OCI-LY7 (cell line): Measurements from ENCODE around the gene GRIK1. TPM values are rescaled to one million over a fixed set of nuclear protein-coding genes. Genes with fewer than 3 reads are reported as not detected.

Experiments
- BruUV-seq: library from RNA; stranded (reverse); fragments of 400-500 nt; replicated peaks from 2 replicates; lab custom pipeline; 2021; lab: Mats Ljungman, UMichigan
- CTCF ChIA-PET: fragments of 300-600 bp; sonication (Branson Sonifier 250); formaldehyde crosslinking; loops from one replicate; lab custom pipeline; 2022; ENCODE audit warnings: antibody characterized with exemption; ENCODE audit not compliant: unreplicated experiment; lab: Charles Lee
- POLR2A ChIA-PET: fragments of 300-600 bp; sonication (Branson Sonifier 250); formaldehyde crosslinking; loops from one replicate; lab custom pipeline; 2022; ENCODE audit warnings: antibody characterized with exemption; lab: Charles Lee
- DNase-seq: peaks from one replicate; pipeline ENCODE4 v3.0.0-alpha.2; 2015; ENCODE audit warnings: low spot score
- H2AFZ ChIP-seq: fragments of 200-600 bp; sonication (generic), shearing (Covaris generic); 2 replicates; pipeline ENCODE4 v1.6.1; 2014; ENCODE audit warnings: mild to moderate bottlenecking, antibody characterized with exemption, low read length, moderate library complexity
- H3K27ac ChIP-seq: fragments of 200-600 bp; sonication (generic); 2 replicates; pipeline ENCODE4 v1.5.1; 2014; ENCODE audit warnings: mixed run types, low read depth, mild to moderate bottlenecking, moderate library complexity, low read length, inconsistent platforms; ENCODE audit not compliant: poor library complexity, severe bottlenecking
- H3K36me3 ChIP-seq: fragments of 200-600 bp; sonication (generic); 2 replicates; pipeline ENCODE4 v1.6.1; 2014; ENCODE audit warnings: mild to moderate bottlenecking, antibody characterized with exemption, low read length, moderate library complexity, mixed read lengths; ENCODE audit not compliant: insufficient read depth
- H3K4me1 ChIP-seq: fragments of 200-600 bp; sonication (generic); 2 replicates; pipeline ENCODE4 v1.5.1; 2014; ENCODE audit warnings: mild to moderate bottlenecking, low read length; ENCODE audit not compliant: insufficient read depth, poor library complexity, severe bottlenecking
- H3K4me2 ChIP-seq: fragments of 200-600 bp; sonication (generic); 2 replicates; pipeline ENCODE4 v1.6.1; 2014; ENCODE audit warnings: mild to moderate bottlenecking, low read length
- H3K4me3 ChIP-seq: fragments of 200-600 bp; sonication (generic); 2 replicates; pipeline ENCODE4 v1.5.1; 2014; ENCODE audit warnings: mild to moderate bottlenecking, low read depth, low read length; ENCODE audit not compliant: poor library complexity, severe bottlenecking
- H3K79me2 ChIP-seq: fragments of 200-600 bp; sonication (generic); 2 replicates; pipeline ENCODE4 v1.6.1; 2016; ENCODE audit warnings: low read depth, mild to moderate bottlenecking, low read length, moderate library complexity, mixed read lengths; ENCODE audit not compliant: insufficient read depth
- H3K9me2 ChIP-seq: fragments of 200-600 bp; sonication (generic); 2 replicates; pipeline ENCODE4 v1.6.1; 2016; ENCODE audit warnings: mild to moderate bottlenecking, low read length, mixed read lengths; ENCODE audit not compliant: insufficient read depth
- H3K9me3 ChIP-seq: fragments of 200-600 bp; sonication (generic); 2 replicates; pipeline ENCODE4 v1.6.1; 2014; ENCODE audit warnings: mild to moderate bottlenecking, mixed run types, low read length, mixed read lengths
- H4K20me1 ChIP-seq: fragments of 200-600 bp; sonication (generic); 2 replicates; pipeline ENCODE4 v1.6.1; 2014; ENCODE audit warnings: mild to moderate bottlenecking, antibody characterized with exemption, low read length, moderate library complexity, mixed read lengths; ENCODE audit not compliant: insufficient read depth
- CTCF ChIP-seq: fragments of 200-600 bp; sonication (generic); conservative IDR thresholded peaks from 2 replicates; pipeline ENCODE4 v1.5.1; 2014; ENCODE audit warnings: mild to moderate bottlenecking, antibody characterized with exemption, low read length, moderate library complexity, mixed read lengths
- EZH2phosphoT487 ChIP-seq: fragments of 200-600 bp; sonication (generic); IDR thresholded peaks from 2 replicates; pipeline ENCODE4 v1.6.1; 2018; ENCODE audit warnings: low read depth, borderline replicate concordance, mild to moderate bottlenecking, mixed run types, antibody characterized with exemption, low read length, moderate library complexity, mixed read lengths
- intact Hi-C: fragments of 100-400 bp; cut with micrococcal nuclease; formaldehyde crosslinking; loops from one replicate; pipeline ENCODE4 v1.10.0; 2022; ENCODE audit not compliant: unreplicated experiment
- total RNA-seq, 2 experiments: library from RNA; depleted of rRNA in 1 of 2; stranded (reverse); fragments of >200 nt in 1 of 2; shearing (Covaris generic) in 1 of 2; gene quantifications; 2 replicates each; pipeline ENCODE4 v1.2.3, GENCODE V29; 2014 to 2022

GRIK1 gene
- total RNA-seq, 2 experiments from 2014 or later = 4.1 TPM; not detected in 1

- no peak overlapping the region for H3K4me2 ChIP-seq
- CTCF ChIA-PET = no interaction called here
- POLR2A ChIA-PET = no interaction called here
Measured at GRCh38 chr21:29641635-29642550, 297.9 kb downstream of the GRIK1 start.

DNA sequence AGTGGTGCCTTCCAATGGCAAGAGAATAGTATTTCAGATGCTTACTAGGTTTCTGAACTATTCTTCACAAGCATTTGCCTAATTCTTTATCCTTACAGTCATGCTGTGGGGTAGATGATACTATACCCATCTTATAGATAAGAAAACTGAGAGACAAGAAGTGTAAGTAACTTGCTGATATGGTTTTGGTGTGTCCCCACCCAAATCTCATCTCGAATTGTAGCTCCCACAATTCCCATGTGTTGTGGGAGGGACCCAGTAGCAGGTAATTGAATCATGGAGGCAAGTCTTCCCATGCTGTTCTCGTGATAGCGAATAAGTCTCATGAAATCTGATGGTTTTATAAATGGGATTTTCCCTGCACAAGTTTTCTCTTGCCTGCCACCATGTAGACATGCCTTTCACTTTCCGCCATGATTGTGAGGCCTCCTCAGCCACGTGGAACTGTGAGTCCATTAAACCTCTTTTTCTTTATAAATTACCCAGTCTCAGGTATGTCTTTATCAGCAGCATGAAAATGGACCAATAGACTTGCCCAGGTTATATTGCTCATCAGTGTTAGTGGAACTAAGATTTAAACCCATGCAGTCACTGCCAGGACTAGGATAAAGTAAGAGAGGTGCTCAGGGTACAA lies 298.7 kb downstream of the GRIK1 start:
- BruUV-seq = no TSS peak
- H3K4me2 ChIP-seq = no peak overlapping the region
- H2AFZ ChIP-seq = no peak overlapping the region
- no peak overlapping the region for H3K4me3 ChIP-seq
- ChIA-PET POLR2A (interaction anchor here (1.2 to 2.9 kb wide), 5 partner anchors 8 to 33 kb away, joined by 3 to 8 read pairs (median 3); no protein-coding TSS in a partner anchor), CTCF (no interaction called here)
- H3K79me2 ChIP-seq = no peaks in the 10 kb centered on the region
- H3K9me3 ChIP-seq = 0 out of 2 replicates have a peak, but pooled peaks cover 5% of the 10 kb centered on the region
- intact Hi-C loops = no loop called here
- H4K20me1 ChIP-seq = no peaks in the 10 kb centered on the region
- H3K9me2 ChIP-seq = no peaks in the 10 kb centered on the region
- DNase-seq = no peak
- no peaks in the 10 kb centered on the region for H3K36me3 ChIP-seq
- H3K4me1 ChIP-seq = peaks cover 33% of the 10 kb centered on the region
- no peak overlapping the region for H3K27ac ChIP-seq
- TF ChIP-seq CTCF (no peak), EZH2phosphoT487 (no peak)

More at GRCh38 chr21:29641635-29642550, 297.9 kb downstream of the GRIK1 start:
- TF ChIP-seq EZH2phosphoT487 (no peak), CTCF (no peak)
- Histone ChIP-seq H2AFZ (no peak overlapping the region), H3K9me2 (no peaks in the 10 kb centered on the region), H3K4me3 (no peak overlapping the region), H3K36me3 (no peaks in the 10 kb centered on the region), H3K79me2 (no peaks in the 10 kb centered on the region), H3K9me3 (0 out of 2 replicates have a peak, but pooled peaks cover 5% of the 10 kb centered on the region), H3K4me1 (peaks cover 33% of the 10 kb centered on the region), H4K20me1 (no peaks in the 10 kb centered on the region), H3K27ac (no peak overlapping the region)
- intact Hi-C loops = no loop called here
- BruUV-seq = no TSS peak
- no peak for DNase-seq
